Stomach (tissue), 9 donors: ENCODE data around the gene GPER1. TPM values are rescaled to one million over a fixed set of nuclear protein-coding genes. Genes with fewer than 3 reads are reported as not detected.
A peak's percentile ranks its signal among the peaks of the same experiment; 100 is the strongest.

Experiments used
- DNase-seq, 2 donors: peaks; one replicate each; pipeline versions ENCODE4 v3.0.0 to v3.0.0-alpha.2; 2013 to 2019
- H3K27ac ChIP-seq, 5 donors: fragments of 200-600 bp in 4 of 5; sonication (generic) in 4 of 5; one replicate each; pipeline ENCODE4 v1.5.1; 2013 to 2019; ENCODE audit warnings: mild to moderate bottlenecking in 1 of 5, moderate library complexity in 1 of 5
- H3K27me3 ChIP-seq, 3 donors: fragments of 200-600 bp; sonication (generic); one replicate each; pipeline ENCODE4 v1.5.1; 2017 to 2019; ENCODE audit warnings: mixed run types in 1 of 3
- H3K36me3 ChIP-seq, 4 donors: fragments of 200-600 bp; sonication (generic); 1 replicate in 3 of 4; 2 replicates in 1 of 4; pipeline ENCODE4 v1.5.1; 2016 to 2019
- H3K4me1 ChIP-seq, 4 donors: fragments of 200-600 bp; sonication (generic); one replicate each; pipeline ENCODE4 v1.5.1; 2016 to 2019
- H3K4me3 ChIP-seq, 4 donors: fragments of 200-600 bp; sonication (generic) in 3 of 4; one replicate each; pipeline ENCODE4 v1.5.1; 2016 to 2019; ENCODE audit warnings: mild to moderate bottlenecking in 1 of 4
- H3K9me3 ChIP-seq, 4 donors: fragments of 200-600 bp; sonication (generic); one replicate each; pipeline ENCODE4 v1.5.1; 2016 to 2019
- EP300 ChIP-seq: sonication (generic); formaldehyde crosslinking; IDR thresholded peaks from one replicate; pipeline ENCODE4 v1.6.1; 2017; ENCODE audit warnings: antibody characterized with exemption
- POLR2A ChIP-seq, 4 donors: fragments of 450-650 bp; IDR thresholded peaks; one replicate each; pipeline ENCODE4 v1.6.1; 2016; ENCODE audit warnings: antibody characterized with exemption in 4 of 4, control low read depth in 2 of 4, mild to moderate bottlenecking in 1 of 4, moderate library complexity in 1 of 4
- POLR2AphosphoS5 ChIP-seq, 3 donors: sonication (generic); formaldehyde crosslinking; IDR thresholded peaks; one replicate each; pipeline ENCODE4 v1.6.1; 2016; ENCODE audit warnings: antibody characterized with exemption in 3 of 3
- WGBS, 5 donors: extraction: QIAGEN DNeasy Blood & Tissue Kit in 3 of 5; methylation state at CpG; one replicate each; pipeline versions ENCODE4 v1.1.5 to v1.1.7; 2013 to 2018; 5-methylcytosine and 5-hydroxymethylcytosine counted together
- intact Hi-C: fragments of 100-400 bp; cut with DNase I; formaldehyde crosslinking; loops from one replicate; pipeline ENCODE4 v1.15.1; 2023; ENCODE audit warnings: low total_unique reads
- polyA plus RNA-seq, 3 donors: library from polyadenylated mRNA; stranded (reverse); fragments of 200-250 nt; gene quantifications; one replicate each; pipeline ENCODE4 v1.2.3, GENCODE V29; 2013
- total RNA-seq, 5 donors: library from RNA; depleted of rRNA; stranded (reverse); fragments of >200 nt; gene quantifications; one replicate each; pipeline versions ENCODE4 v1.1.0 to v1.2.3, GENCODE V29; 2014 to 2016
- TF ChIP-seq, protein P1 (sequence below), 7 experiments: fragments of 450-650 bp in 4 of 7; fragments of 200-600 bp in 3 of 7; sonication (generic) in 3 of 7; IDR thresholded peaks; one replicate each; pipeline ENCODE4 v1.5.1; 2016 to 2019; ENCODE audit warnings: antibody characterized with exemption in 7 of 7, control low read depth in 2 of 7, mild to moderate bottlenecking in 1 of 7
- donor health status: healthy with polysubstance abuse.
- donor health status: Bipolar disorder and iron deficiency.
- donor health status: healthy.

The GPER1 gene
- total and polyA plus RNA-seq, 8 donors = 0.58 to 31.2 (median 18.3) TPM; not detected in 1

- Histone ChIP-seq H3K27ac (peak overlapping the region; percentile 68 to 93 (median 77)), H3K4me3 (peak overlapping the region; percentile 28 to 55 (median 31)), H3K36me3 (peaks cover 0 to 13% (median 12%) of the 10 kb centered on the region in 4 donors), H3K4me1 (peaks cover 54 to 89% (median 86%) of the 10 kb centered on the region in 4 donors), H3K27me3 (no peaks in the 10 kb centered on the region), H3K9me3 (no peaks in the 10 kb centered on the region)
- intact Hi-C loops = no loop called here
- peak; percentile 36 to 77 (median 63) for TF ChIP-seq POLR2AphosphoS5 (IDR thresholded peaks at IDR 0.05)
- TF ChIP-seq, protein P1, sequence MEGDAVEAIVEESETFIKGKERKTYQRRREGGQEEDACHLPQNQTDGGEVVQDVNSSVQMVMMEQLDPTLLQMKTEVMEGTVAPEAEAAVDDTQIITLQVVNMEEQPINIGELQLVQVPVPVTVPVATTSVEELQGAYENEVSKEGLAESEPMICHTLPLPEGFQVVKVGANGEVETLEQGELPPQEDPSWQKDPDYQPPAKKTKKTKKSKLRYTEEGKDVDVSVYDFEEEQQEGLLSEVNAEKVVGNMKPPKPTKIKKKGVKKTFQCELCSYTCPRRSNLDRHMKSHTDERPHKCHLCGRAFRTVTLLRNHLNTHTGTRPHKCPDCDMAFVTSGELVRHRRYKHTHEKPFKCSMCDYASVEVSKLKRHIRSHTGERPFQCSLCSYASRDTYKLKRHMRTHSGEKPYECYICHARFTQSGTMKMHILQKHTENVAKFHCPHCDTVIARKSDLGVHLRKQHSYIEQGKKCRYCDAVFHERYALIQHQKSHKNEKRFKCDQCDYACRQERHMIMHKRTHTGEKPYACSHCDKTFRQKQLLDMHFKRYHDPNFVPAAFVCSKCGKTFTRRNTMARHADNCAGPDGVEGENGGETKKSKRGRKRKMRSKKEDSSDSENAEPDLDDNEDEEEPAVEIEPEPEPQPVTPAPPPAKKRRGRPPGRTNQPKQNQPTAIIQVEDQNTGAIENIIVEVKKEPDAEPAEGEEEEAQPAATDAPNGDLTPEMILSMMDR (IDR thresholded peaks at IDR 0.05) = no peak
- peak; percentile 88 to 95 for DNase-seq
- 10 to 26% (median 14%) methylated on average over 23 to 32 of the region's 32 CpGs for WGBS, 5 donors
Measured at GRCh38 chr7:1054861-1055450, 33.0 kb upstream of the GPER1 start.

GRCh38 chr7:1055491-1055955 lies 32.4 kb upstream of the GPER1 start:
- no peak for DNase-seq
- Histone ChIP-seq H3K4me3 (peak overlapping the region; percentile 28 to 55 (median 31)), H3K27me3 (no peaks in the 10 kb centered on the region), H3K36me3 (peaks cover 0 to 13% (median 12%) of the 10 kb centered on the region in 4 donors), H3K27ac (peak overlapping the region; percentile 68 to 93 (median 77)), H3K9me3 (no peaks in the 10 kb centered on the region), H3K4me1 (peaks cover 59 to 89% (median 86%) of the 10 kb centered on the region in 4 donors)
- TF ChIP-seq EP300 (no peak), POLR2AphosphoS5 (IDR thresholded peaks at IDR 0.05) (no peak), POLR2A (IDR thresholded peaks at IDR 0.05) (no peak)
- TF ChIP-seq, protein P1 (IDR thresholded peaks at IDR 0.05) = no peak
- intact Hi-C loops = no loop called here
- WGBS, 5 donors = 40 to 58% (median 45%) methylated on average over 13 to 15 of the region's 15 CpGs

GRCh38 chr7:1055956-1056784 lies 31.7 kb upstream of the GPER1 start:
- intact Hi-C loops = no loop called here
- Histone ChIP-seq H3K36me3 (peaks cover 0 to 13% (median 12%) of the 10 kb centered on the region in 4 donors), H3K27ac (peak overlapping the region; percentile 68 to 93 (median 77)), H3K4me1 (peaks cover 61 to 89% (median 86%) of the 10 kb centered on the region in 4 donors), H3K27me3 (no peaks in the 10 kb centered on the region), H3K9me3 (no peaks in the 10 kb centered on the region), H3K4me3 (peak overlapping the region; percentile 28 to 55 (median 31))
- DNase-seq = peak in 1 of 2 donors; percentile 68
- 70 to 82% (median 75%) methylated on average over 28 to 36 of the region's 36 CpGs for WGBS, 5 donors
- TF ChIP-seq, protein P1 (IDR thresholded peaks at IDR 0.05) = no peak
- TF ChIP-seq EP300 (no peak), POLR2A (IDR thresholded peaks at IDR 0.05) (no peak), POLR2AphosphoS5 (IDR thresholded peaks at IDR 0.05) (no peak)

DNA sequence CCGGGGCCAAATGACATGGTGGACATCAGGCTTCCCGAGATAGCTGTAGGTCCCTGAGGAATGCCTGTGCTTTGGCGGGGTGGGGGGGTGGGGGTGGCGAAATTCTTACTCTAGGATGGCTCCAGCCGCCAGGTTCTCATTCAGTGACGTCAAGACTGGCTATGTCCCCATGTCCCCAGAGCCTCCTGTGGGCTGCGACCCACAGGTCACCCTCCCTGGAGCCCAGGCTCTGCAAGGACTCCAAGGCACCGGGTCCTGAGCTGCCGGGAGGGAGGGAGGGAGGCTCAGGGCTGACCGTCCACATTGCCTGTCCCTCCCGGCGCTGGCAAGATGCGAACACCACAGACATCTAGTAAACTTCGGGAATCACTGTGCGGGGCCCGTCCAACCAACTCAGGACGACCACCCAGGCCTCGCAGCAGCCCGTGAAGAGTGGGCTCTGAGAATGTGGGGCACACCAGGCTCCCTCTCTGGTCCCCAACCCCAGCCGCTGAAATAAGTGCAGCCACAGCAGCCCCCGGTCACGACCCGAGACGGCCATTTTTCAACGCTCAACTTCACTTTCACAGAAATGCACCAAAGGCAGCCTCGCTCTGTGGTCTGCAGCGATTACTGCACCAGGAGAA lies 31.0 kb upstream of the GPER1 start:
- Histone ChIP-seq H3K36me3 (peaks cover 0 to 13% (median 12%) of the 10 kb centered on the region in 4 donors), H3K4me3 (peak overlapping the region in 1 of 4 donors; percentile 55), H3K4me1 (peaks cover 61 to 84% (median 80%) of the 10 kb centered on the region in 4 donors), H3K27me3 (no peaks in the 10 kb centered on the region), H3K27ac (peak overlapping the region in 1 of 5 donors; percentile 93), H3K9me3 (no peaks in the 10 kb centered on the region)
- no peak for DNase-seq
- TF ChIP-seq POLR2AphosphoS5 (IDR thresholded peaks at IDR 0.05) (no peak), POLR2A (IDR thresholded peaks at IDR 0.05) (no peak), EP300 (no peak)
- TF ChIP-seq, protein P1 (IDR thresholded peaks at IDR 0.05) = no peak
- 89 to 92% (median 90%) methylated on average over 7 to 27 of the region's 27 CpGs for WGBS, 5 donors
- intact Hi-C loops = no loop called here
